ENCODE measurements around the gene PGLYRP3. TPM values are rescaled to one million over a fixed set of nuclear protein-coding genes. Genes with fewer than 3 reads are reported as not detected.

The PGLYRP3 gene
- total and polyA plus RNA-seq, 2 donors (not counting 3 experiments of a cell fraction or from before 2014, with no cell fraction given): not detected

DNA sequence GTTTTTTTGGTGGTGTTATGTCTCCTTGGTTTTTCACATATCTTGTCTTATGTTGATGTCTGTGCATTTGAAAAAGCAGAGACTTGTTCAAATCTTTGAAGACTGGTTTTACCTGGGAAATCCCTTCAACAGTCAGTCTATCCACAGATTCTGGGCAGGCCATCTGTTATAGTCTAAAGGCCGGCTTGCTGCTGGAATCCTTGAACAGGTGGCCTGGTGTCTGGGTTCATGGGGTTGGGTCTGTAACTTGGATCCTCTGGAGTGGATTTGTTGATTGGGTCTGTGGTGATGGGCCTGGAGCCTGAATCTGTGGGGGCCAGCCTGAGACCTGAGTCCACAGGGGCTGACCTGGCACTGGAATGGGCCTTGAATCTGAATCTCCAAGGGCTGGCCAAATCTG is 41.0 kb downstream of the PGLYRP3 start:
- intact Hi-C loops (cut with micrococcal nuclease): no loop called here
- Histone ChIP-seq H4K20me1 (replicated peaks; ENCODE audit: control insufficient read depth, extremely low read depth, insufficient read depth, low read length) (no peaks in the 10 kb centered on the region), H3K36me3 (ENCODE audit: control insufficient read depth in 2 of 2, extremely low read depth in 1 of 2, insufficient read depth in 2 of 2, low read length in 2 of 2) (no peaks in the 10 kb centered on the region), H3K4me2 (ENCODE audit: insufficient read depth, low read length) (no peak overlapping the region), H3K79me2 (ENCODE audit: control insufficient read depth, insufficient read depth, low read length) (no peaks in the 10 kb centered on the region), H3K4me3 (replicated peaks in 1 of 3; ENCODE audit: insufficient read depth in 1 of 3, low read depth in 1 of 3, low read length in 3 of 3) (no peak overlapping the region), H3K27me3 (ENCODE audit: control insufficient read depth in 2 of 2, insufficient read depth in 2 of 2, low read length in 2 of 2) (no peaks in the 10 kb centered on the region), H3K9ac (replicated peaks; ENCODE audit: extremely low read depth, insufficient read depth, low read length) (no peak overlapping the region), H3K4me1 (ENCODE audit: control insufficient read depth, extremely low read depth, insufficient read depth, low read length) (no peaks in the 10 kb centered on the region), H3K9me3 (replicated peaks; ENCODE audit: control insufficient read depth, insufficient read depth, low read length) (no peaks in the 10 kb centered on the region), H3K27ac (ENCODE audit: insufficient read depth, low read depth, low read length) (no peak overlapping the region), H2AFZ (ENCODE audit: low read depth, low read length) (no peak overlapping the region), H3K9me1 (replicated peaks; ENCODE audit: control insufficient read depth, extremely low read depth, insufficient read depth, low read length) (no peaks in the 10 kb centered on the region)
- FAIRE-seq: no peak
- TF ChIP-seq POLR2AphosphoS5 (IDR thresholded peaks at IDR 0.05; ENCODE audit: insufficient read depth, low read depth, low read length) (no peak), MYC (IDR thresholded peaks at IDR 0.05; ENCODE audit: low read depth, low read length) (no peak), GATA2 (IDR thresholded peaks at IDR 0.05; ENCODE audit: insufficient read depth, insufficient read length, low read depth, low read length) (no peak), POLR2A (IDR thresholded peaks at IDR 0.05; ENCODE audit: low read depth, low read length) (no peak), FOS (IDR thresholded peaks at IDR 0.05; ENCODE audit: borderline replicate concordance, insufficient read depth, low read length) (no peak), JUN (IDR thresholded peaks at IDR 0.05; ENCODE audit: borderline replicate concordance, insufficient read depth, insufficient read length, low read depth) (no peak), EZH2 (IDR thresholded peaks at IDR 0.05; ENCODE audit: borderline replicate concordance, low read depth, low read length, severe bottlenecking) (no peak)
- TF ChIP-seq, protein P1, sequence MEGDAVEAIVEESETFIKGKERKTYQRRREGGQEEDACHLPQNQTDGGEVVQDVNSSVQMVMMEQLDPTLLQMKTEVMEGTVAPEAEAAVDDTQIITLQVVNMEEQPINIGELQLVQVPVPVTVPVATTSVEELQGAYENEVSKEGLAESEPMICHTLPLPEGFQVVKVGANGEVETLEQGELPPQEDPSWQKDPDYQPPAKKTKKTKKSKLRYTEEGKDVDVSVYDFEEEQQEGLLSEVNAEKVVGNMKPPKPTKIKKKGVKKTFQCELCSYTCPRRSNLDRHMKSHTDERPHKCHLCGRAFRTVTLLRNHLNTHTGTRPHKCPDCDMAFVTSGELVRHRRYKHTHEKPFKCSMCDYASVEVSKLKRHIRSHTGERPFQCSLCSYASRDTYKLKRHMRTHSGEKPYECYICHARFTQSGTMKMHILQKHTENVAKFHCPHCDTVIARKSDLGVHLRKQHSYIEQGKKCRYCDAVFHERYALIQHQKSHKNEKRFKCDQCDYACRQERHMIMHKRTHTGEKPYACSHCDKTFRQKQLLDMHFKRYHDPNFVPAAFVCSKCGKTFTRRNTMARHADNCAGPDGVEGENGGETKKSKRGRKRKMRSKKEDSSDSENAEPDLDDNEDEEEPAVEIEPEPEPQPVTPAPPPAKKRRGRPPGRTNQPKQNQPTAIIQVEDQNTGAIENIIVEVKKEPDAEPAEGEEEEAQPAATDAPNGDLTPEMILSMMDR (IDR thresholded peaks at IDR 0.05; ENCODE audit: extremely low read depth in 1 of 2, insufficient read depth in 1 of 2, low read depth in 1 of 2, low read length in 2 of 2): no peak
- TF ChIP-seq, protein P2, sequence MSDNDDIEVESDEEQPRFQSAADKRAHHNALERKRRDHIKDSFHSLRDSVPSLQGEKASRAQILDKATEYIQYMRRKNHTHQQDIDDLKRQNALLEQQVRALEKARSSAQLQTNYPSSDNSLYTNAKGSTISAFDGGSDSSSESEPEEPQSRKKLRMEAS (IDR thresholded peaks at IDR 0.05; ENCODE audit: insufficient read depth, insufficient read length): no peak
- CTCF ChIA-PET: no interaction called here
- dilution Hi-C loops (cut with MboI; ENCODE audit: extremely low pct_ligation_motif_present, low sequenced_read_pairs): no loop called here
- no peak for DNase-seq (ENCODE audit: low read depth, low spot score)
- BruUV-seq (replicated peaks): no TSS peak
- POLR2A ChIA-PET: no interaction called here
